ENCODE results near the gene CRYBG2. TPM values are rescaled to one million over a fixed set of nuclear protein-coding genes. Genes with fewer than 3 reads are reported as not detected.

CRYBG2 gene
- total and polyA plus RNA-seq, 2 of the 8 experiments (the other 6 are each of a cell fraction or from before 2014, with no cell fraction given), result 14.2 to 17.0 TPM

GRCh38 chr1:26370591-26371382, 16.9 kb upstream of the CRYBG2 start (continued):
- TF ChIP-seq KDM5A (IDR thresholded peaks at IDR 0.05; ENCODE audit: low read length), result no peak
- TF ChIP-seq TBP (IDR thresholded peaks at IDR 0.05; ENCODE audit: low read depth, low read length), result no peak
- TF ChIP-seq, protein P1, sequence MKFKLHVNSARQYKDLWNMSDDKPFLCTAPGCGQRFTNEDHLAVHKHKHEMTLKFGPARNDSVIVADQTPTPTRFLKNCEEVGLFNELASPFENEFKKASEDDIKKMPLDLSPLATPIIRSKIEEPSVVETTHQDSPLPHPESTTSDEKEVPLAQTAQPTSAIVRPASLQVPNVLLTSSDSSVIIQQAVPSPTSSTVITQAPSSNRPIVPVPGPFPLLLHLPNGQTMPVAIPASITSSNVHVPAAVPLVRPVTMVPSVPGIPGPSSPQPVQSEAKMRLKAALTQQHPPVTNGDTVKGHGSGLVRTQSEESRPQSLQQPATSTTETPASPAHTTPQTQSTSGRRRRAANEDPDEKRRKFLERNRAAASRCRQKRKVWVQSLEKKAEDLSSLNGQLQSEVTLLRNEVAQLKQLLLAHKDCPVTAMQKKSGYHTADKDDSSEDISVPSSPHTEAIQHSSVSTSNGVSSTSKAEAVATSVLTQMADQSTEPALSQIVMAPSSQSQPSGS (IDR thresholded peaks at IDR 0.05; ENCODE audit: low read length), result no peak
- no peak for TF ChIP-seq SUZ12 (IDR thresholded peaks at IDR 0.05; ENCODE audit: low read length)
- no peak for TF ChIP-seq ASH2L (IDR thresholded peaks at IDR 0.05; ENCODE audit: low read length)
- TF ChIP-seq CBX5 (IDR thresholded peaks at IDR 0.05; ENCODE audit: low read depth, low read length), result no peak
- TF ChIP-seq ZNF274 (IDR thresholded peaks at IDR 0.05; ENCODE audit: borderline replicate concordance, extremely low read depth, low read length), result no peak
- TF ChIP-seq, protein P2, sequence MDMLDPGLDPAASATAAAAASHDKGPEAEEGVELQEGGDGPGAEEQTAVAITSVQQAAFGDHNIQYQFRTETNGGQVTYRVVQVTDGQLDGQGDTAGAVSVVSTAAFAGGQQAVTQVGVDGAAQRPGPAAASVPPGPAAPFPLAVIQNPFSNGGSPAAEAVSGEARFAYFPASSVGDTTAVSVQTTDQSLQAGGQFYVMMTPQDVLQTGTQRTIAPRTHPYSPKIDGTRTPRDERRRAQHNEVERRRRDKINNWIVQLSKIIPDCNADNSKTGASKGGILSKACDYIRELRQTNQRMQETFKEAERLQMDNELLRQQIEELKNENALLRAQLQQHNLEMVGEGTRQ (IDR thresholded peaks at IDR 0.05; ENCODE audit: low read length), result no peak
